Ishikawa (cell line): ENCODE measurements around the gene MTG1.

Experiments
- CEBPB ChIP-seq: IDR thresholded peaks from 2 replicates; pipeline ENCODE4 v1.6.1; 2012
- CREB1 ChIP-seq: IDR thresholded peaks from 2 replicates; pipeline ENCODE4 v1.6.1; 2012; ENCODE audit warnings: low read depth
- EP300 ChIP-seq: IDR thresholded peaks from 2 replicates; pipeline ENCODE4 v1.6.1; 2012; ENCODE audit warnings: borderline replicate concordance
- FOXM1 ChIP-seq: IDR thresholded peaks from 2 replicates; pipeline ENCODE4 v1.6.1; 2012; ENCODE audit warnings: low read depth, borderline replicate concordance
- MAX ChIP-seq: IDR thresholded peaks from 2 replicates; pipeline ENCODE4 v1.6.1; 2012
- NFIC ChIP-seq: IDR thresholded peaks from 2 replicates; pipeline ENCODE4 v1.6.1; 2012
- RAD21 ChIP-seq: IDR thresholded peaks from 2 replicates; pipeline ENCODE4 v1.6.1; 2012; ENCODE audit warnings: low read depth
- REST ChIP-seq: IDR thresholded peaks from 2 replicates; pipeline ENCODE4 v1.6.1; 2012; ENCODE audit warnings: low read depth, mild to moderate bottlenecking
- TAF1 ChIP-seq: IDR thresholded peaks from 2 replicates; pipeline ENCODE4 v1.6.1; 2012; ENCODE audit warnings: low read depth, mild to moderate bottlenecking
- USF1 ChIP-seq: IDR thresholded peaks from 2 replicates; pipeline ENCODE4 v1.6.1; 2012
- YY1 ChIP-seq: IDR thresholded peaks from 2 replicates; pipeline ENCODE4 v1.6.1; 2012; ENCODE audit warnings: low read depth
- ZBTB7A ChIP-seq: IDR thresholded peaks from 2 replicates; pipeline ENCODE4 v1.6.1; 2012; ENCODE audit warnings: low read depth

- no peak for TF ChIP-seq RAD21
- no peak for TF ChIP-seq FOXM1
- TF ChIP-seq USF1: 0 out of 2 replicates have a peak, but pooled peaks have one; percentile 11
- no peak for TF ChIP-seq EP300
- peak; percentile 93 for TF ChIP-seq MAX
- no peak for TF ChIP-seq REST
- TF ChIP-seq NFIC: no peak
- peak; percentile 92 for TF ChIP-seq ZBTB7A
- no peak; the same call in 1 of the 2 replicates for TF ChIP-seq TAF1
- TF ChIP-seq YY1: peak; percentile 73
- no peak for TF ChIP-seq CREB1
- TF ChIP-seq CEBPB: no peak
Observed at GRCh38 chr10:133357285-133358161, 36.4 kb upstream of the MTG1 start, which contains the start of gene FUOM.
